GM18511 (cell line): ENCODE measurements around the gene CRYBB2.
"Not testable (repeated sequence)": the region's sequence is repeated elsewhere in the genome, so short reads cannot be mapped to it uniquely, and the experiment has no call there.

Source experiments
- ATAC-seq: cut with Tn5 transposase; IDR thresholded peaks from one replicate; pipeline ENCODE4 v1.9.1; 2021; ENCODE audit warnings: mild to moderate bottlenecking, moderate library complexity; ENCODE audit not compliant: unreplicated experiment

The CRYBB2 gene

GRCh38 chr22:25199731-25200520, 19.5 kb upstream of the CRYBB2 start, which contains the start of gene CRYBB3:
Gene CRYBB3 (plus strand): TSS chr22:25199858. CDS start chr22:25201397, 1,539 bp downstream.
- no peak for ATAC-seq

- no peak for ATAC-seq
Observed at GRCh38 chr22:25200967-25201366, 18.5 kb upstream of the CRYBB2 start.

GRCh38 chr22:25201557-25202273, 17.7 kb upstream of the CRYBB2 start:
- no peak for ATAC-seq

- ATAC-seq = no peak
Observed at GRCh38 chr22:25202290-25202921, 17.0 kb upstream of the CRYBB2 start.

- ATAC-seq = no peak
Observed at GRCh38 chr22:25203082-25203481, 16.4 kb upstream of the CRYBB2 start.

GRCh38 chr22:25204547-25204946, 14.9 kb upstream of the CRYBB2 start:
- ATAC-seq = not testable (repeated sequence)

- no peak for ATAC-seq
Observed at GRCh38 chr22:25205847-25206246, 13.6 kb upstream of the CRYBB2 start.

GRCh38 chr22:25206998-25207397, 12.4 kb upstream of the CRYBB2 start:
- no peak for ATAC-seq

- no peak for ATAC-seq
Observed at GRCh38 chr22:25207553-25208157, 11.8 kb upstream of the CRYBB2 start.

GRCh38 chr22:25208328-25208727, 11.1 kb upstream of the CRYBB2 start:
- no peak for ATAC-seq

- no peak for ATAC-seq
Observed at GRCh38 chr22:25208743-25209505, 10.5 kb upstream of the CRYBB2 start.

GRCh38 chr22:25210793-25211192, 8.6 kb upstream of the CRYBB2 start:
- ATAC-seq = no peak

- ATAC-seq = no peak
Observed at GRCh38 chr22:25212337-25212736, 7.1 kb upstream of the CRYBB2 start.

GRCh38 chr22:25213221-25213620, 6.2 kb upstream of the CRYBB2 start:
- ATAC-seq = no peak

- ATAC-seq = no peak
Observed at GRCh38 chr22:25216230-25216629, 3.2 kb upstream of the CRYBB2 start.

GRCh38 chr22:25219948-25220442, 556 bp downstream of the CRYBB2 start:
- ATAC-seq = no peak

- no peak for ATAC-seq
Observed at GRCh38 chr22:25221790-25222189, 2.4 kb downstream of the CRYBB2 start.

GRCh38 chr22:25223269-25223850, 3.9 kb downstream of the CRYBB2 start:
- ATAC-seq = no peak

GRCh38 chr22:25228822-25229221, 9.4 kb downstream of the CRYBB2 start:
- no peak for ATAC-seq

- ATAC-seq = not testable (repeated sequence)
Observed at GRCh38 chr22:25230760-25231159, 11.3 kb downstream of the CRYBB2 start.
